Karpas-422 (cell line): ENCODE data around the gene HIPK2. TPM values are rescaled to one million over a fixed set of nuclear protein-coding genes. Genes with fewer than 3 reads are reported as not detected.

Experiments
- DNase-seq: peaks from one replicate; pipeline ENCODE4 v3.0.0-alpha.2; 2015
- H2AFZ ChIP-seq: fragments of 200-600 bp; sonication (generic); 2 replicates; pipeline ENCODE4 v1.6.1; 2014; ENCODE audit warnings: antibody characterized with exemption, low read length, mixed read lengths
- H3K27ac ChIP-seq: fragments of 200-600 bp; sonication (generic); 2 replicates; pipeline ENCODE4 v1.5.1; 2014; ENCODE audit warnings: mild to moderate bottlenecking, low read length, moderate library complexity
- H3K27me3 ChIP-seq: fragments of 200-600 bp; sonication (generic); 2 replicates; pipeline ENCODE4 v1.6.1; 2014; ENCODE audit warnings: low read length, mixed read lengths
- H3K36me3 ChIP-seq: fragments of 200-600 bp; sonication (generic); 2 replicates; pipeline ENCODE4 v1.6.1; 2014; ENCODE audit warnings: low read length, mixed read lengths; ENCODE audit not compliant: insufficient read depth
- H3K4me1 ChIP-seq: fragments of 200-600 bp; sonication (generic); 2 replicates; pipeline ENCODE4 v1.6.1; 2014; ENCODE audit warnings: mild to moderate bottlenecking, low read length, mixed read lengths
- H3K4me2 ChIP-seq: fragments of 200-600 bp; sonication (generic); 2 replicates; pipeline ENCODE4 v1.6.1; 2014; ENCODE audit warnings: low read length, low read depth, mild to moderate bottlenecking; ENCODE audit not compliant: poor library complexity, severe bottlenecking
- H3K4me3 ChIP-seq: fragments of 200-600 bp; sonication (generic); 2 replicates; pipeline ENCODE4 v1.5.1; 2014; ENCODE audit warnings: mild to moderate bottlenecking, antibody characterized with exemption, low read length, mixed read lengths
- H3K79me2 ChIP-seq: fragments of 200-600 bp; sonication (generic); 2 replicates; pipeline ENCODE4 v1.6.1; 2014; ENCODE audit warnings: mild to moderate bottlenecking, low read length, mixed read lengths
- H3K9ac ChIP-seq: fragments of 200-600 bp; sonication (generic); 2 replicates; pipeline ENCODE4 v1.6.0; 2014; ENCODE audit warnings: low read length
- H3K9me2 ChIP-seq: fragments of 200-600 bp; sonication (generic), shearing (Covaris generic); replicated peaks from 2 replicates; pipeline ENCODE4 v1.6.0; 2014; ENCODE audit warnings: mild to moderate bottlenecking, low read length, moderate library complexity; ENCODE audit not compliant: insufficient read depth
- H3K9me3 ChIP-seq: fragments of 300-700, 200-600 bp; sonication (generic); 2 replicates; pipeline ENCODE4 v1.6.1; 2014; ENCODE audit warnings: low read length, mixed read lengths
- H4K20me1 ChIP-seq: fragments of 200-600 bp; sonication (generic); 2 replicates; pipeline ENCODE4 v1.6.1; 2014; ENCODE audit warnings: mild to moderate bottlenecking, antibody characterized with exemption, low read length, low read depth; ENCODE audit not compliant: insufficient read depth
- total RNA-seq: library from RNA; depleted of rRNA; stranded (reverse); fragments of >200 nt; shearing (Covaris generic); gene quantifications from 2 replicates; pipeline ENCODE4 v1.2.3, GENCODE V29; 2014; ENCODE audit warnings: low replicate concordance

HIPK2 gene
- total RNA-seq, 1 experiment from 2014 or later = not detected

GRCh38 chr7:139735912-139736595 is 41.7 kb downstream of the HIPK2 start:
- Histone ChIP-seq H3K27me3 (no peaks in the 10 kb centered on the region), H3K4me1 (no peaks in the 10 kb centered on the region)

GRCh38 chr7:139735466-139735865 is 42.3 kb downstream of the HIPK2 start:
- no peaks in the 10 kb centered on the region for H3K9me2 ChIP-seq
- no peaks in the 10 kb centered on the region for H3K36me3 ChIP-seq
- DNase-seq = no peak
- no peaks in the 10 kb centered on the region for H3K9me3 ChIP-seq
- H3K27me3 ChIP-seq = no peaks in the 10 kb centered on the region
- no peak overlapping the region for H3K9ac ChIP-seq
- no peaks in the 10 kb centered on the region for H3K4me1 ChIP-seq
- H3K4me2 ChIP-seq = no peak overlapping the region
- H3K79me2 ChIP-seq = no peaks in the 10 kb centered on the region
- H3K27ac ChIP-seq = no peak overlapping the region
- no peaks in the 10 kb centered on the region for H4K20me1 ChIP-seq
- no peak overlapping the region for H3K4me3 ChIP-seq
- no peak overlapping the region for H2AFZ ChIP-seq

More at GRCh38 chr7:139735912-139736595, 41.7 kb downstream of the HIPK2 start:
- Histone ChIP-seq H3K9me3 (no peaks in the 10 kb centered on the region), H4K20me1 (no peaks in the 10 kb centered on the region), H3K27ac (no peak overlapping the region), H3K4me2 (no peak overlapping the region), H3K9ac (no peak overlapping the region), H3K9me2 (no peaks in the 10 kb centered on the region), H2AFZ (no peak overlapping the region), H3K36me3 (no peaks in the 10 kb centered on the region), H3K79me2 (no peaks in the 10 kb centered on the region), H3K4me3 (no peak overlapping the region)
- no peak for DNase-seq

DNA sequence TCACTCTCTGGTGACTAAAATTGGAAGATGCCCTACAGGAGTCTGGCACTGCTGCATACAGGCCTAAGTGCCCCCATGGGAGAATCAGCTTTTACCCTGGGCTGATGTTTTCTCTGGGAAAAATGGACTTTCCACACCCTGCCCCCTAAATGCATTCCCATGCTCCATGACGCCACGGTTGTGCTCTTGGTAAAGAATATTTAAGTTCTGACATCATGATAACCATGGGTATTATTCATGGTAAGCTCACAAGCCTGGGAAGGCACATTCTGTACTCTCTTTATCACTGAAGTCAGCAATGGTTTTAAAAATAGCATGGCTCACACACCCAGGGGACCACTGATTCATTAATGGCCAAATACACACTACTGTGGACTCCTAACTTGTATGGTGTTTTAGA is 43.4 kb downstream of the HIPK2 start:
- no peak overlapping the region for H2AFZ ChIP-seq
- no peaks in the 10 kb centered on the region for H3K9me3 ChIP-seq
- no peaks in the 10 kb centered on the region for H4K20me1 ChIP-seq
- H3K4me1 ChIP-seq = no peaks in the 10 kb centered on the region
- H3K9ac ChIP-seq = no peak overlapping the region
- no peak for DNase-seq
- H3K9me2 ChIP-seq = no peaks in the 10 kb centered on the region
- no peak overlapping the region for H3K4me3 ChIP-seq
- no peaks in the 10 kb centered on the region for H3K36me3 ChIP-seq
- H3K27me3 ChIP-seq = no peaks in the 10 kb centered on the region
- no peak overlapping the region for H3K27ac ChIP-seq
- no peaks in the 10 kb centered on the region for H3K79me2 ChIP-seq
- no peak overlapping the region for H3K4me2 ChIP-seq

DNA sequence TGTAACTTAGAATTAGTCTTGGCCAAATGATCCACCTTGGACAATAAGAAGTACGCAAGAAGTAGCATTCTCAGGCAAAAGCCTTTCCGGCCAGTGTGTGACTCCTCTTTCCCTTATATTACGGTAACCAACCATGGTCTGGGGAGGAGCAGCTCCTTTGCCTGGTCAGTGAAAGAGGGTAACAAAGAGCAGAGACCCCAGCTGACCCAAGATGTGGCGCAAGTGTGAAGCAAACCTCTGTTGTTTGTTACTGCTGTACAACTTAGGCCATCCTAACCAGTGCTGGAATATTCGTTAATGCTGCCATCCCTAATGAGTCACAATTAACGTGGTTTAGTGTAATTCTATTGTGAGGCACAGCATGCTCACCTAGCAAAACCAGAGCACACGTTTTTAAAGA is 44.0 kb downstream of the HIPK2 start:
- H3K4me3 ChIP-seq = no peak overlapping the region
- H4K20me1 ChIP-seq = no peaks in the 10 kb centered on the region
- H3K9me3 ChIP-seq = no peaks in the 10 kb centered on the region
- no peaks in the 10 kb centered on the region for H3K4me1 ChIP-seq
- DNase-seq = no peak
- no peak overlapping the region for H3K27ac ChIP-seq
- no peaks in the 10 kb centered on the region for H3K36me3 ChIP-seq
- H3K79me2 ChIP-seq = no peaks in the 10 kb centered on the region
- no peaks in the 10 kb centered on the region for H3K9me2 ChIP-seq
- no peaks in the 10 kb centered on the region for H3K27me3 ChIP-seq
- no peak overlapping the region for H3K4me2 ChIP-seq
- no peak overlapping the region for H2AFZ ChIP-seq
- H3K9ac ChIP-seq = no peak overlapping the region

GRCh38 chr7:139732471-139733167 is 45.2 kb downstream of the HIPK2 start:
- no peaks in the 10 kb centered on the region for H4K20me1 ChIP-seq
- no peak overlapping the region for H3K27ac ChIP-seq
- no peak overlapping the region for H3K4me2 ChIP-seq
- no peaks in the 10 kb centered on the region for H3K79me2 ChIP-seq
- H3K9ac ChIP-seq = no peak overlapping the region
- no peaks in the 10 kb centered on the region for H3K27me3 ChIP-seq
- H3K4me3 ChIP-seq = no peak overlapping the region
- no peaks in the 10 kb centered on the region for H3K9me3 ChIP-seq
- no peak for DNase-seq
- H3K36me3 ChIP-seq = no peaks in the 10 kb centered on the region
- no peak overlapping the region for H2AFZ ChIP-seq
- H3K9me2 ChIP-seq = no peaks in the 10 kb centered on the region
- H3K4me1 ChIP-seq = no peaks in the 10 kb centered on the region

GRCh38 chr7:139731802-139732470 is 45.9 kb downstream of the HIPK2 start:
- Histone ChIP-seq H3K9me2 (no peaks in the 10 kb centered on the region), H3K27me3 (no peaks in the 10 kb centered on the region), H3K9ac (no peak overlapping the region), H3K9me3 (no peaks in the 10 kb centered on the region), H3K79me2 (no peaks in the 10 kb centered on the region), H3K27ac (no peak overlapping the region), H3K36me3 (no peaks in the 10 kb centered on the region), H4K20me1 (no peaks in the 10 kb centered on the region), H3K4me1 (no peaks in the 10 kb centered on the region), H2AFZ (no peak overlapping the region), H3K4me2 (no peak overlapping the region), H3K4me3 (no peak overlapping the region)
- no peak for DNase-seq

- no peaks in the 10 kb centered on the region for H3K36me3 ChIP-seq
- H3K9me2 ChIP-seq = no peaks in the 10 kb centered on the region
- H3K9ac ChIP-seq = no peak overlapping the region
- no peaks in the 10 kb centered on the region for H3K27me3 ChIP-seq
- no peaks in the 10 kb centered on the region for H3K9me3 ChIP-seq
- no peak for DNase-seq
- no peak overlapping the region for H3K4me3 ChIP-seq
- H3K79me2 ChIP-seq = no peaks in the 10 kb centered on the region
- H2AFZ ChIP-seq = no peak overlapping the region
- no peaks in the 10 kb centered on the region for H3K4me1 ChIP-seq
- H3K4me2 ChIP-seq = no peak overlapping the region
- H4K20me1 ChIP-seq = no peaks in the 10 kb centered on the region
- H3K27ac ChIP-seq = no peak overlapping the region
These were observed 46.8 kb downstream of the HIPK2 start for GRCh38 chr7:139730746-139731612.

GRCh38 chr7:139728203-139728602 is 49.6 kb downstream of the HIPK2 start:
- Histone ChIP-seq H3K27me3 (no peaks in the 10 kb centered on the region), H3K36me3 (no peaks in the 10 kb centered on the region), H4K20me1 (no peaks in the 10 kb centered on the region), H3K9me3 (no peaks in the 10 kb centered on the region), H3K27ac (no peak overlapping the region), H2AFZ (no peak overlapping the region), H3K4me2 (no peak overlapping the region), H3K4me1 (no peaks in the 10 kb centered on the region), H3K4me3 (no peak overlapping the region), H3K9ac (no peak overlapping the region), H3K79me2 (no peaks in the 10 kb centered on the region), H3K9me2 (no peaks in the 10 kb centered on the region)
- DNase-seq = no peak
